ENCODE data around the gene MRPS10.
"Not testable (repeated sequence)": the region's sequence is repeated elsewhere in the genome, so short reads cannot be mapped to it uniquely, and the experiment has no call there.

MRPS10 gene

GRCh38 chr6:42211726-42212125, 5.9 kb downstream of the MRPS10 start:
- DNase-seq (ENCODE audit: low read depth in 1 of 2, low spot score in 1 of 2): no peak

GRCh38 chr6:42210551-42210950, 7.1 kb downstream of the MRPS10 start:
- no peak for DNase-seq (ENCODE audit: low read depth in 1 of 2, low spot score in 1 of 2)

GRCh38 chr6:42207559-42207958, 10.1 kb downstream of the MRPS10 start:
- DNase-seq (ENCODE audit: low read depth in 1 of 2, low spot score in 1 of 2): not testable (repeated sequence)

GRCh38 chr6:42204768-42205282, 12.8 kb downstream of the MRPS10 start:
- no peak for DNase-seq (ENCODE audit: low read depth in 1 of 2, low spot score in 1 of 2)

GRCh38 chr6:42203183-42203582, 14.5 kb downstream of the MRPS10 start:
- DNase-seq (ENCODE audit: low read depth in 1 of 2, low spot score in 1 of 2): no peak

- DNase-seq (ENCODE audit: low read depth in 1 of 2, low spot score in 1 of 2): not testable (repeated sequence)
These were observed 15.3 kb downstream of the MRPS10 start for GRCh38 chr6:42202131-42202915.

GRCh38 chr6:42201382-42201781, 16.3 kb downstream of the MRPS10 start:
- no peak for DNase-seq (ENCODE audit: low read depth in 1 of 2, low spot score in 1 of 2)

- no peak for DNase-seq (ENCODE audit: low read depth in 1 of 2, low spot score in 1 of 2)
These were observed 17.6 kb downstream of the MRPS10 start for GRCh38 chr6:42200035-42200434.

- no peak for DNase-seq (ENCODE audit: low read depth in 1 of 2, low spot score in 1 of 2)
These were observed 18.3 kb downstream of the MRPS10 start for GRCh38 chr6:42199106-42199981.

- no peak for DNase-seq (ENCODE audit: low read depth in 1 of 2, low spot score in 1 of 2)
These were observed 19.9 kb downstream of the MRPS10 start for GRCh38 chr6:42197555-42198362.

GRCh38 chr6:42195415-42195814, 22.2 kb downstream of the MRPS10 start:
- no peak for DNase-seq (ENCODE audit: low read depth in 1 of 2, low spot score in 1 of 2)

- DNase-seq (ENCODE audit: low read depth in 1 of 2, low spot score in 1 of 2): no peak
These were observed 23.6 kb downstream of the MRPS10 start for GRCh38 chr6:42194056-42194455.

- no peak for DNase-seq (ENCODE audit: low read depth in 1 of 2, low spot score in 1 of 2)
These were observed 24.2 kb downstream of the MRPS10 start for GRCh38 chr6:42193491-42193894.

- DNase-seq (ENCODE audit: low read depth in 1 of 2, low spot score in 1 of 2): not testable (repeated sequence)
These were observed 25.3 kb downstream of the MRPS10 start for GRCh38 chr6:42192385-42192784.

GRCh38 chr6:42190554-42191183, 27.0 kb downstream of the MRPS10 start:
- no peak for DNase-seq (ENCODE audit: low read depth in 1 of 2, low spot score in 1 of 2)

- no peak for DNase-seq (ENCODE audit: low read depth in 1 of 2, low spot score in 1 of 2)
These were observed 29.3 kb downstream of the MRPS10 start for GRCh38 chr6:42188406-42188805.

GRCh38 chr6:42185597-42185996, 32.1 kb downstream of the MRPS10 start:
- no peak for DNase-seq (ENCODE audit: low read depth in 1 of 2, low spot score in 1 of 2)

GRCh38 chr6:42184475-42184874, 33.2 kb downstream of the MRPS10 start:
- DNase-seq (ENCODE audit: low read depth in 1 of 2, low spot score in 1 of 2): no peak

GRCh38 chr6:42182101-42182500, 35.6 kb downstream of the MRPS10 start:
- no peak for DNase-seq (ENCODE audit: low read depth in 1 of 2, low spot score in 1 of 2)

- no peak for DNase-seq (ENCODE audit: low read depth in 1 of 2, low spot score in 1 of 2)
These were observed 37.7 kb downstream of the MRPS10 start for GRCh38 chr6:42179945-42180313.

All from activated T-helper 1 cell treated with anti-CD3 and anti-CD28 coated beads, Interleukin-2, amount 50 U/mL, for 16 hours (primary cell).